ENCODE data around the gene LHFPL6. TPM values are rescaled to one million over a fixed set of nuclear protein-coding genes. Genes with fewer than 3 reads are reported as not detected.
"Not testable (repeated sequence)": the region's sequence is repeated elsewhere in the genome, so short reads cannot be mapped to it uniquely, and the experiment has no call there.

LHFPL6 gene
- total RNA-seq, 2 experiments from 2014 or later: 0.14 TPM; not detected in 1

DNA sequence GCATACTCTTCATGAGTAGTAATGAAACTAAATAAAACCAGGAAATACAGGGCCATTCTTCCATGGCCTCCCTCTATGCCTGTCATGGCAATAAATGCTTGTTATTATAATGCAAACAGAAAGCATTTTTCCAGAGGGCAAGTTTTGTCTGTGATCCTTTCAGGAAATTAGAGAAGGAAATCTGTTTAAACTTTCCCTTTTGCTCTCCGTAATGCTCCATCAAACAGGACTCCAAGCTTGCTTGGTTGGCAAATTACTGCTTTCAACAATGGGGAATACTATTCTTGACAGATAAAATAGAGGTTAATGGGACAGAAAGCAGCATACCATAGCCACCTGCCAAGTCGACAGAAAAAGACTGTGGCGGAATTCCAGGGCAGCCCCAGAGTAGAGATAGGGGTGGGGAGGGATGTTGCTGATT, 252.5 kb downstream of the LHFPL6 start:
- Mint-ChIP-seq H3K4me3 (no peak overlapping the region), H3K27me3 (peaks cover 13% of the 10 kb centered on the region), H3K36me3 (no peaks in the 10 kb centered on the region), H3K27ac (no peak overlapping the region), H3K4me1 (no peaks in the 10 kb centered on the region), H3K9me3 (no peaks in the 10 kb centered on the region)
- POLR2A ChIA-PET: no interaction called here
- DNase-seq: no peak
- no peak for ATAC-seq (ENCODE audit: low read depth)

GRCh38 chr13:39349391-39349960, 253.5 kb downstream of the LHFPL6 start:
- no peaks in the 10 kb centered on the region for H3K4me1 Mint-ChIP-seq
- H3K27me3 Mint-ChIP-seq: peaks cover 13% of the 10 kb centered on the region
- no peaks in the 10 kb centered on the region for H3K9me3 Mint-ChIP-seq
- no peaks in the 10 kb centered on the region for H3K36me3 Mint-ChIP-seq
- no peak for ATAC-seq (ENCODE audit: low read depth)
- no peak overlapping the region for H3K4me3 Mint-ChIP-seq
- H3K27ac Mint-ChIP-seq: no peak overlapping the region
- DNase-seq: no peak
- POLR2A ChIA-PET: no interaction called here

GRCh38 chr13:39347926-39348901, 254.8 kb downstream of the LHFPL6 start:
- Mint-ChIP-seq H3K36me3 (no peaks in the 10 kb centered on the region), H3K4me1 (no peaks in the 10 kb centered on the region), H3K27me3 (peaks cover 13% of the 10 kb centered on the region), H3K27ac (no peak overlapping the region), H3K9me3 (no peaks in the 10 kb centered on the region), H3K4me3 (no peak overlapping the region)
- DNase-seq (no peak), ATAC-seq (ENCODE audit: low read depth) (no peak)
- POLR2A ChIA-PET: no interaction called here

DNA sequence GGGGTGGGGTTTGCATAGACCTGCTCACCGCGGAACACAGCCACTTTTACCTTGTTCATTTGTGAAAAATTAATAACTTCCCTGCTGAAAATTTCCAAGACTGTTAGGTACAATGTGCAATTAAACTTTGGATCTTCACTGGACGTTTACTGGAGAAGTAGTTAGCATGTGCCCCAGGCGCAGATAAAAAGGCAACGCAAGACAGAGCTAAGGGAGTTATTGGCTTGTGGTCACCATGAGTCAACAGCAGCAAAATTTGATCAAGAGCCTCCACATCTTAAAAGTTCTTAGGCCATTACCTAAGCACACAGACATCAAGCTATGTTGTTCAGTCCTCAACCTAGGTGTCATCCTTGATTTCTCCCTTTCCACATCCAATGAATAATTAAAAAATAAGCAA, 257.0 kb downstream of the LHFPL6 start:
- POLR2A ChIA-PET: no interaction called here
- DNase-seq: no peak

DNA sequence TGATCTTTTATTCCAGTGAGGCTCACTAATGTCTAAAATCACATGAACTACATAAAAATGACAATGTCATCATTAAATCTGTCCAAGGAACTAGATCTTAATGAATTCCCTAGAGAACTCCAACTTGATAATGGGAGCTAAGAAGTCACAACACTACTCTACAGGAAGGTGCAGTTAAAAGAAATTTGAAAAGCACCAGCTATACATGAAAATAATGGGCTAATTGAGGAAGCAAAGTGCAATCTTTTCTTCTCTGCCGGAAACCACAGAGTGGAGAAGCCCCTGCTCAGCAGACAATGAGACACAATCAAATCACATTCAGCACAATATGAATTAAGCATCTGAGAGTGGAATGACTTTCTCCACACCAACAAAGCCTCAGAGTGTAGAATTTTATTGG, 261.7 kb downstream of the LHFPL6 start:
- no peak for DNase-seq

More for the DNA sequence above, 257.0 kb downstream of the LHFPL6 start:
- Mint-ChIP-seq H3K27ac (no peak overlapping the region), H3K4me3 (no peak overlapping the region), H3K36me3 (no peaks in the 10 kb centered on the region), H3K4me1 (no peaks in the 10 kb centered on the region), H3K27me3 (peaks cover 9% of the 10 kb centered on the region), H3K9me3 (no peaks in the 10 kb centered on the region)
- ATAC-seq (ENCODE audit: low read depth): no peak

DNA sequence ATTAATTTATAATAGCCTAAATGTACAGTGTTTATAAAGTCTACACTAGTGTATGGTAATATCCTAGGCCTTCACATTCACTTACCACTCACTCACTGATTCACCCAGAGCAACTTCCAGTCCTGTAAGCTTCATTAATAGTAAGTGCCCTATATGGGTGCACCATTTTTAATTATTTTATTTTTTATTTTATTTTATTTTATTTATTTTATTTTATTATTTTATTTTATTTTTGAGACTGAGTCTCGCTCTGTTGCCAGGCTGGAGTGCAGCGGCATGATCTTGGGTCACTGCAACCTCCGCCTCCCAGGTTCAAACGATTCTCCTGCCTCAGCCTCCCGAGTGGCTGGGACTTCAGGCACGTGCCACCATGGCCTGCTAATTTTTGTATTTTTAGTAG, 264.9 kb downstream of the LHFPL6 start:
- H3K36me3 Mint-ChIP-seq; H3K27me3 Mint-ChIP-seq; H3K4me1 Mint-ChIP-seq; ATAC-seq (ENCODE audit: low read depth); H3K4me3 Mint-ChIP-seq; H3K27ac Mint-ChIP-seq; POLR2A ChIA-PET; DNase-seq; H3K9me3 Mint-ChIP-seq: not testable (repeated sequence)

More for the DNA sequence above, 261.7 kb downstream of the LHFPL6 start:
- no peaks in the 10 kb centered on the region for H3K9me3 Mint-ChIP-seq
- H3K36me3 Mint-ChIP-seq: no peaks in the 10 kb centered on the region
- no peak overlapping the region for H3K4me3 Mint-ChIP-seq
- no peak for ATAC-seq (ENCODE audit: low read depth)
- POLR2A ChIA-PET: no interaction called here
- H3K4me1 Mint-ChIP-seq: no peaks in the 10 kb centered on the region
- H3K27me3 Mint-ChIP-seq: no peaks in the 10 kb centered on the region
- H3K27ac Mint-ChIP-seq: no peak overlapping the region

DNA sequence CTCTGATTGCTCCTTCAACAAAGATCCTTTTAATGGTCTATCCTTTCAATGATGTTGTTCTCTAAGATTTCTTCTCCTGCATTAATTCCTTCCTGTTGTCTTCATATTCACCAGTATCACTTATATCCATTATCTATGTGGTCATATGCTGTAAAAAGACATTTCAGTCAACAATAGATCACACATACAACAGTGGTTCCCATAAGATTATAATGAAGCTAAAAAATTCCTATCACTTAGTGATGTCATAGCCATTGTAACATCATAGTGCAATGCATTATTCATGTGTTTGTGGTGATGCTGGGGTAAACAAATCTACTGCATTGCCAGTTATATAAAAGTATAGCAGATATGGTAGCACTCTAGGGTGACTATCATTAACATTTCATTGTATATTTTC, 266.1 kb downstream of the LHFPL6 start:
- Mint-ChIP-seq H3K4me1 (peaks cover 2% of the 10 kb centered on the region), H3K27me3 (no peaks in the 10 kb centered on the region), H3K4me3 (no peak overlapping the region), H3K27ac (no peak overlapping the region), H3K9me3 (peaks cover 6% of the 10 kb centered on the region), H3K36me3 (no peaks in the 10 kb centered on the region)
- ATAC-seq (ENCODE audit: low read depth) (no peak), DNase-seq (no peak)
- POLR2A ChIA-PET: no interaction called here

- ATAC-seq (ENCODE audit: low read depth): no peak
- Mint-ChIP-seq H3K27me3 (peaks cover 1% of the 10 kb centered on the region), H3K27ac (no peak overlapping the region), H3K4me1 (peaks cover 2% of the 10 kb centered on the region), H3K9me3 (peaks cover 6% of the 10 kb centered on the region), H3K36me3 (no peaks in the 10 kb centered on the region), H3K4me3 (no peak overlapping the region)
- no peak for DNase-seq
- POLR2A ChIA-PET: no interaction called here
These were observed 266.8 kb downstream of the LHFPL6 start for GRCh38 chr13:39336207-39336606.

GRCh38 chr13:39335721-39336120, 267.3 kb downstream of the LHFPL6 start:
- H3K27ac Mint-ChIP-seq: no peak overlapping the region
- no peak overlapping the region for H3K4me3 Mint-ChIP-seq
- POLR2A ChIA-PET: no interaction called here
- peaks cover 2% of the 10 kb centered on the region for H3K27me3 Mint-ChIP-seq
- H3K9me3 Mint-ChIP-seq: peaks cover 6% of the 10 kb centered on the region
- no peaks in the 10 kb centered on the region for H3K36me3 Mint-ChIP-seq
- H3K4me1 Mint-ChIP-seq: peaks cover 2% of the 10 kb centered on the region
- no peak for ATAC-seq (ENCODE audit: low read depth)
- DNase-seq: no peak

GRCh38 chr13:39330504-39330903, 272.5 kb downstream of the LHFPL6 start:
- H3K9me3 Mint-ChIP-seq: peaks cover 6% of the 10 kb centered on the region

DNA sequence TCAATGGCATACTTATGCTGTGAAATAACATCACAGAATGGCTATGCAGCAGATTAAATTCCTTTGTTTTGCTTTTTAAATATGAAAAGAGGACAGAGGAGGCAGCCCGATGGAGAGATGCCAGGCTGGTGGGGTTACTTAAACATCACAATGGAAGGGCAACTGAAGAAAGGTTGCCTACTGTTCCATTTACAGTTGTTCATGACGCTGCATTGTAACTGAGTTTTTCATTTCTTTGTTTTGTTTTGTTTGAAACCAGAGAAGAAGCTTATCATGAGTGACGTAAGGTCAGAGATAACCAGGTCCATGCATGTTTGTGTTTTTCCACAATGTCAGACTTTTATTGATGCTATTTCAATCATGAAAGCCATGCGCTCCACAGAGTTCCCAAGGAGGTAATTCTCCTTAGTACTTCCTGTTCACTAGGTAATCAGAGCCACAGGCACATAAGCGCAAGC, 273.8 kb downstream of the LHFPL6 start:
- POLR2A ChIA-PET: no interaction called here
- ATAC-seq (ENCODE audit: low read depth): no peak
- Mint-ChIP-seq H3K4me1 (peaks cover 2% of the 10 kb centered on the region), H3K27me3 (peaks cover 4% of the 10 kb centered on the region), H3K36me3 (no peaks in the 10 kb centered on the region), H3K27ac (no peak overlapping the region), H3K4me3 (no peak overlapping the region), H3K9me3 (peaks cover 7% of the 10 kb centered on the region)
- DNase-seq: no peak

More at GRCh38 chr13:39330504-39330903, 272.5 kb downstream of the LHFPL6 start:
- H3K27me3 Mint-ChIP-seq: peaks cover 2% of the 10 kb centered on the region
- H3K4me3 Mint-ChIP-seq: no peak overlapping the region
- H3K27ac Mint-ChIP-seq: no peak overlapping the region
- no peak for DNase-seq
- POLR2A ChIA-PET: no interaction called here
- ATAC-seq (ENCODE audit: low read depth): no peak
- H3K36me3 Mint-ChIP-seq: no peaks in the 10 kb centered on the region
- peaks cover 2% of the 10 kb centered on the region for H3K4me1 Mint-ChIP-seq

- Mint-ChIP-seq H3K27me3 (peaks cover 4% of the 10 kb centered on the region), H3K36me3 (no peaks in the 10 kb centered on the region), H3K4me1 (no peaks in the 10 kb centered on the region), H3K9me3 (peaks cover 2% of the 10 kb centered on the region), H3K27ac (no peak overlapping the region), H3K4me3 (no peak overlapping the region)
- no peak for DNase-seq
- POLR2A ChIA-PET: no interaction called here
- ATAC-seq (ENCODE audit: low read depth): no peak
These were observed 275.9 kb downstream of the LHFPL6 start for GRCh38 chr13:39327172-39327479.

GRCh38 chr13:39326469-39327171, 276.4 kb downstream of the LHFPL6 start:
- ATAC-seq (ENCODE audit: low read depth): no peak
- Mint-ChIP-seq H3K9me3 (peaks cover 2% of the 10 kb centered on the region), H3K4me3 (no peak overlapping the region), H3K27me3 (peaks cover 4% of the 10 kb centered on the region), H3K4me1 (no peaks in the 10 kb centered on the region), H3K36me3 (no peaks in the 10 kb centered on the region), H3K27ac (no peak overlapping the region)
- no peak for DNase-seq
- POLR2A ChIA-PET: no interaction called here
